Endothelial cell of umbilical vein (primary cell): ENCODE measurements around the gene AMER1. TPM values are rescaled to one million over a fixed set of nuclear protein-coding genes. Genes with fewer than 3 reads are reported as not detected.

Experiments used
- BruUV-seq: library from RNA; stranded (reverse); fragments of 400-500 nt; replicated peaks from 2 replicates; lab custom pipeline; 2021; lab: Mats Ljungman, UMichigan
- CTCF ChIA-PET: fragments of 300-600, 350-600 bp; sonication (Branson Sonifier 250); formaldehyde crosslinking; loops from one replicate; lab custom pipeline; 2021; ENCODE audit warnings: antibody characterized with exemption, inconsistent platforms; lab: Charles Lee
- POLR2A ChIA-PET: fragments of 300-600, 350-600 bp; sonication (Branson Sonifier 250); formaldehyde crosslinking; loops from one replicate; lab custom pipeline; 2021; ENCODE audit warnings: antibody characterized with exemption, inconsistent platforms; lab: Charles Lee
- DNase-seq: peaks from one replicate; pipeline ENCODE4 v3.0.0-alpha.2; 2011; ENCODE audit warnings: low read depth, low spot score
- FAIRE-seq: peaks from 2 replicates; lab custom pipeline; 2011; peaks lifted over from hg19 to GRCh38; lab: Jason Lieb, UNC
- H2AFZ ChIP-seq: 2 replicates; pipeline ENCODE4 v1.6.0; 2012; ENCODE audit warnings: low read depth, low read length, control low read depth, inconsistent platforms
- H3K27ac ChIP-seq: 2 replicates; pipeline ENCODE4 v1.5.1; 2011; ENCODE audit warnings: low read depth, mild to moderate bottlenecking, control low read depth, low read length, moderate library complexity; ENCODE audit not compliant: insufficient read depth
- H3K27me3 ChIP-seq, 2 experiments: 2 replicates each; pipeline versions ENCODE4 v1.6.0 to v1.6.1; 2011; ENCODE audit warnings: low read length in 2 of 2, mixed read lengths in 1 of 2; ENCODE audit not compliant: control insufficient read depth in 2 of 2, insufficient read depth in 2 of 2
- H3K36me3 ChIP-seq, 2 experiments: 2 replicates in 1 of 2; 3 replicates in 1 of 2; pipeline ENCODE4 v1.5.1; 2011; ENCODE audit warnings: low read length in 2 of 2, mild to moderate bottlenecking in 1 of 2, moderate library complexity in 1 of 2; ENCODE audit not compliant: control insufficient read depth in 2 of 2, insufficient read depth in 2 of 2; ENCODE audit errors: extremely low read depth in 1 of 2
- H3K4me1 ChIP-seq: 3 replicates; pipeline ENCODE4 v1.5.1; 2011; ENCODE audit warnings: mild to moderate bottlenecking, low read length; ENCODE audit not compliant: control insufficient read depth, insufficient read depth; ENCODE audit errors: extremely low read depth
- H3K4me2 ChIP-seq: 2 replicates; pipeline ENCODE4 v1.6.1; 2011; ENCODE audit warnings: low read length, control low read depth, mixed read lengths; ENCODE audit not compliant: insufficient read depth
- H3K4me3 ChIP-seq, 3 experiments: fragments of 200-600 bp in 1 of 3; sonication (generic), shearing (Covaris generic) in 1 of 3; replicated peaks in 1 of 3; 2 replicates each; pipeline ENCODE4 v1.5.1; 2011 to 2016; ENCODE audit warnings: control low read depth in 3 of 3, low read length in 3 of 3, mild to moderate bottlenecking in 2 of 3, inconsistent platforms in 1 of 3, low read depth in 1 of 3, moderate library complexity in 1 of 3; ENCODE audit not compliant: insufficient read depth in 1 of 3
- H3K79me2 ChIP-seq: 2 replicates; pipeline ENCODE4 v1.6.0; 2012; ENCODE audit warnings: low read length, inconsistent platforms; ENCODE audit not compliant: control insufficient read depth, insufficient read depth
- H3K9ac ChIP-seq: replicated peaks from 2 replicates; pipeline ENCODE3; 2011; ENCODE audit warnings: low read length, control low read depth; ENCODE audit not compliant: insufficient read depth; ENCODE audit errors: extremely low read depth
- H3K9me1 ChIP-seq: replicated peaks from 3 replicates; pipeline ENCODE4 v1.6.0; 2011; ENCODE audit warnings: mild to moderate bottlenecking, low read length; ENCODE audit not compliant: control insufficient read depth, insufficient read depth; ENCODE audit errors: extremely low read depth
- H3K9me3 ChIP-seq: replicated peaks from 2 replicates; pipeline ENCODE4 v1.5.1; 2012; ENCODE audit warnings: low read length, inconsistent platforms; ENCODE audit not compliant: control insufficient read depth, insufficient read depth
- H4K20me1 ChIP-seq: replicated peaks from 2 replicates; pipeline ENCODE3; 2011; ENCODE audit warnings: mild to moderate bottlenecking, low read length; ENCODE audit not compliant: control insufficient read depth, insufficient read depth; ENCODE audit errors: extremely low read depth
- EZH2 ChIP-seq: IDR thresholded peaks from 2 replicates; pipeline ENCODE4 v1.6.1; 2012; ENCODE audit warnings: borderline replicate concordance, low read depth, mild to moderate bottlenecking, moderate library complexity, low read length, inconsistent platforms; ENCODE audit not compliant: severe bottlenecking
- FOS ChIP-seq: IDR thresholded peaks from 2 replicates; pipeline ENCODE4 v1.6.1; 2011; ENCODE audit warnings: mild to moderate bottlenecking, low read length, moderate library complexity, borderline replicate concordance; ENCODE audit not compliant: insufficient read depth
- GATA2 ChIP-seq: IDR thresholded peaks from 2 replicates; pipeline ENCODE4 v1.7.0; 2011; ENCODE audit warnings: low read depth, mild to moderate bottlenecking, moderate library complexity, mixed read lengths, low read length; ENCODE audit not compliant: insufficient read length, insufficient read depth
- JUN ChIP-seq: IDR thresholded peaks from 2 replicates; pipeline ENCODE4 v1.6.1; 2011; ENCODE audit warnings: borderline replicate concordance, low read depth; ENCODE audit not compliant: insufficient read length, insufficient read depth
- MYC ChIP-seq: IDR thresholded peaks from one replicate; pipeline ENCODE4 v1.6.1; 2011; ENCODE audit warnings: mild to moderate bottlenecking, low read depth, low read length
- POLR2A ChIP-seq: IDR thresholded peaks from 2 replicates; pipeline ENCODE4 v1.6.1; 2012; ENCODE audit warnings: low read depth, mild to moderate bottlenecking, control low read depth, low read length
- POLR2AphosphoS5 ChIP-seq: IDR thresholded peaks from 2 replicates; pipeline ENCODE4 v1.6.1; 2012; ENCODE audit warnings: low read depth, mild to moderate bottlenecking, control low read depth, low read length, moderate library complexity; ENCODE audit not compliant: insufficient read depth
- dilution Hi-C: fragments of 300-500 bp; cut with MboI; formaldehyde crosslinking; loops from one replicate; pipeline ENCODE4 v1.15.0; 2019; ENCODE audit warnings: low sequenced_read_pairs; ENCODE audit not compliant: extremely low pct_ligation_motif_present
- intact Hi-C: fragments of 100-400 bp; cut with micrococcal nuclease; formaldehyde crosslinking; loops from one replicate; pipeline ENCODE4 v1.10.0; 2022
- polyA plus RNA-seq, 4 experiments: library from polyadenylated mRNA; depleted of rRNA in 3 of 4; stranded (reverse) in 3 of 4; unstranded in 1 of 4; fragments of >200 nt; gene quantifications; 2 replicates each; pipeline versions ENCODE4 v1.2.1 to v1.2.3, GENCODE V29; 2011 to 2012; ENCODE audit warnings: missing spikeins in 1 of 4
- total RNA-seq: library from RNA; stranded (reverse); gene quantifications from 2 replicates; pipeline ENCODE4 v1.2.3, GENCODE V29; 2021
- TF ChIP-seq, protein P1 (sequence below): IDR thresholded peaks from 2 replicates; pipeline ENCODE4 v1.6.1; 2011; ENCODE audit not compliant: insufficient read depth, insufficient read length
- TF ChIP-seq, protein P2 (sequence below), 2 donors: IDR thresholded peaks; 1 replicate in 1 of 2; 2 replicates in 1 of 2; pipeline ENCODE4 v1.5.1; 2011; ENCODE audit warnings: low read length in 2 of 2, mild to moderate bottlenecking in 2 of 2, moderate library complexity in 2 of 2, control low read depth in 1 of 2, inconsistent platforms in 1 of 2, low read depth in 1 of 2; ENCODE audit not compliant: insufficient read depth in 1 of 2; ENCODE audit errors: extremely low read depth in 1 of 2

AMER1 gene
- total and polyA plus RNA-seq, 2 donors (not counting 3 experiments of a cell fraction or from before 2014, with no cell fraction given), result 0.76 to 2.0 TPM

DNA sequence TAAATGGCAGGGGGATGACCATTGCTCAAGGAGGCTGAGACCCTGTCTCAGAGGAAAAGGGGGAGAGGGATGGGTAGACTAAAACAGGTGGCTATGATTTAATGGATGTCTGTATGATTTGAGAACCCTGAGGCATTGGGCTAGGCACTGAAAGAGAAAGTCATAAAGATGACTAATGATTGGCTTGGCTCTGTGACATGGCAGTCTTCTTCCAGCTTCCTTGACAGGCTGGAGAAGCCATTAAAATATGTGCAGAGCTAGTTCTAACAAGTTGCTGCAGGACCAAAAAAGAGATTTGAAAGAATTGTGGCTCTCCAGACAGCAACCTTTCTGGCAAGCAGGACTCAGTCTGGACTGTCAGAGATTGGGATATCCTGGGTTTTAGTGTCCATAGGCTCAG is 53.6 kb downstream of the AMER1 start:
- CTCF ChIA-PET, result no interaction called here
- Histone ChIP-seq H3K4me2 (no peak overlapping the region), H3K9ac (no peak overlapping the region), H3K4me3 (no peak overlapping the region), H4K20me1 (no peaks in the 10 kb centered on the region), H3K9me1 (no peaks in the 10 kb centered on the region), H3K4me1 (no peaks in the 10 kb centered on the region), H2AFZ (no peak overlapping the region), H3K79me2 (no peaks in the 10 kb centered on the region), H3K9me3 (no peaks in the 10 kb centered on the region), H3K36me3 (no peaks in the 10 kb centered on the region), H3K27me3 (no peaks in the 10 kb centered on the region), H3K27ac (no peak overlapping the region)
- TF ChIP-seq MYC (no peak), JUN (no peak), EZH2 (no peak), FOS (no peak)
- dilution Hi-C loops, result no loop called here
- BruUV-seq, result no TSS peak
- intact Hi-C loops, result no loop called here
- POLR2A ChIA-PET, result no interaction called here
- FAIRE-seq (no peak), DNase-seq (no peak)

DNA sequence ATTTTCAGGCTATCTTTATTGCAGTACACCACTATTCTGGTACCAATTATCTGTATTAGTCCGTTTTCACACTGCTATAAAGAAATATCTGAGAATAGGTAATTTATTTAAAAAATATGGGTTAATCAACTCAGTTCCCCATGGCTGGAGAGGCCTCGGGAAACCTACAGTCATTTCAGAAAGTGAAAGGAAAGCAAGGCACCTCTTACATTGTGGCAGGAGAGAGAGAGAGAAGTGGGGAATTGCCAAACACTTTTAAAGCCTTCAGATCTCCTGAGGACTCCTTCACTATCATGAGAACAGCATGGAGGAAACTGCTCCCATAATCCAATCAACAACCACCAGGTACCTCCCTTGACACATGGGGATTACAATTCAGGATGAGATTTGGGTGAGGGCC is 54.7 kb downstream of the AMER1 start:
- no peaks in the 10 kb centered on the region for H3K36me3 ChIP-seq
- DNase-seq, result no peak
- H3K4me1 ChIP-seq, result no peaks in the 10 kb centered on the region
- no peak overlapping the region for H3K4me3 ChIP-seq
- H3K27ac ChIP-seq, result no peak overlapping the region
- no peak for FAIRE-seq
- ChIA-PET POLR2A (no interaction called here), CTCF (no interaction called here)
- BruUV-seq, result no TSS peak
- intact Hi-C loops, result no loop called here
- H4K20me1 ChIP-seq, result no peaks in the 10 kb centered on the region
- no peak overlapping the region for H3K4me2 ChIP-seq
- H3K27me3 ChIP-seq, result no peaks in the 10 kb centered on the region
- H2AFZ ChIP-seq, result no peak overlapping the region
- H3K9ac ChIP-seq, result no peak overlapping the region
- H3K9me1 ChIP-seq, result no peaks in the 10 kb centered on the region
- dilution Hi-C loops, result no loop called here
- TF ChIP-seq POLR2A, result no peak
- TF ChIP-seq GATA2, result no peak
- TF ChIP-seq, protein P1, sequence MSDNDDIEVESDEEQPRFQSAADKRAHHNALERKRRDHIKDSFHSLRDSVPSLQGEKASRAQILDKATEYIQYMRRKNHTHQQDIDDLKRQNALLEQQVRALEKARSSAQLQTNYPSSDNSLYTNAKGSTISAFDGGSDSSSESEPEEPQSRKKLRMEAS, result no peak
- no peak for TF ChIP-seq FOS
- TF ChIP-seq MYC, result no peak
- no peak for TF ChIP-seq EZH2
- no peak for TF ChIP-seq JUN
- TF ChIP-seq POLR2AphosphoS5, result no peak
- TF ChIP-seq, protein P2, sequence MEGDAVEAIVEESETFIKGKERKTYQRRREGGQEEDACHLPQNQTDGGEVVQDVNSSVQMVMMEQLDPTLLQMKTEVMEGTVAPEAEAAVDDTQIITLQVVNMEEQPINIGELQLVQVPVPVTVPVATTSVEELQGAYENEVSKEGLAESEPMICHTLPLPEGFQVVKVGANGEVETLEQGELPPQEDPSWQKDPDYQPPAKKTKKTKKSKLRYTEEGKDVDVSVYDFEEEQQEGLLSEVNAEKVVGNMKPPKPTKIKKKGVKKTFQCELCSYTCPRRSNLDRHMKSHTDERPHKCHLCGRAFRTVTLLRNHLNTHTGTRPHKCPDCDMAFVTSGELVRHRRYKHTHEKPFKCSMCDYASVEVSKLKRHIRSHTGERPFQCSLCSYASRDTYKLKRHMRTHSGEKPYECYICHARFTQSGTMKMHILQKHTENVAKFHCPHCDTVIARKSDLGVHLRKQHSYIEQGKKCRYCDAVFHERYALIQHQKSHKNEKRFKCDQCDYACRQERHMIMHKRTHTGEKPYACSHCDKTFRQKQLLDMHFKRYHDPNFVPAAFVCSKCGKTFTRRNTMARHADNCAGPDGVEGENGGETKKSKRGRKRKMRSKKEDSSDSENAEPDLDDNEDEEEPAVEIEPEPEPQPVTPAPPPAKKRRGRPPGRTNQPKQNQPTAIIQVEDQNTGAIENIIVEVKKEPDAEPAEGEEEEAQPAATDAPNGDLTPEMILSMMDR (IDR thresholded peaks at IDR 0.05; ENCODE audit: extremely low read depth in 1 of 2, insufficient read depth in 1 of 2, low read depth in 1 of 2, low read length in 2 of 2), result no peak
- H3K9me3 ChIP-seq, result no peaks in the 10 kb centered on the region
- H3K79me2 ChIP-seq, result no peaks in the 10 kb centered on the region
